Prostate gland (tissue), 2 donors: ENCODE results near the gene IL36A. TPM values are rescaled to one million over a fixed set of nuclear protein-coding genes. Genes with fewer than 3 reads are reported as not detected.

Experiments
- DNase-seq: peaks from one replicate; pipeline ENCODE4 v3.0.0-alpha.2; 2019; ENCODE audit warnings: low spot score
- H3K27ac ChIP-seq, 2 donors: fragments of 200-600 bp; sonication (generic); 2 replicates each; pipeline ENCODE4 v1.5.1; 2017 to 2019
- H3K27me3 ChIP-seq: fragments of 200-600 bp; sonication (generic); replicated peaks from 2 replicates; pipeline ENCODE4 v1.5.1; 2019; ENCODE audit not compliant: insufficient read depth
- H3K36me3 ChIP-seq, 2 donors: fragments of 200-600 bp; sonication (generic); 1 replicate in 1 of 2; 2 replicates in 1 of 2; pipeline versions ENCODE4 v1.5.1 to v1.8.1; 2017 to 2019
- H3K4me1 ChIP-seq: fragments of 200-600 bp; sonication (generic); replicated peaks from 2 replicates; pipeline ENCODE4 v1.5.1; 2019
- H3K4me3 ChIP-seq, 2 donors: fragments of 200-600 bp; sonication (generic); 2 replicates each; pipeline ENCODE4 v1.5.1; 2017 to 2019
- H3K9me3 ChIP-seq: fragments of 200-600 bp; sonication (generic); 2 replicates; pipeline ENCODE4 v1.5.1; 2017
- POLR2A ChIP-seq: fragments of 450-650 bp; IDR thresholded peaks from one replicate; pipeline ENCODE4 v1.6.1; 2016; ENCODE audit warnings: antibody characterized with exemption, mild to moderate bottlenecking
- POLR2AphosphoS5 ChIP-seq: sonication (generic); formaldehyde crosslinking; IDR thresholded peaks from one replicate; pipeline ENCODE4 v1.6.1; 2017; ENCODE audit warnings: antibody characterized with exemption
- WGBS: methylation state at CpG from one replicate; pipeline ENCODE4 v1.1.5; 2018; 5-methylcytosine and 5-hydroxymethylcytosine counted together
- intact Hi-C: fragments of 100-400 bp; cut with DNase I; formaldehyde crosslinking; loops from one replicate; pipeline ENCODE4 v1.14.2; 2022
- total RNA-seq, 2 donors: library from RNA; depleted of rRNA; stranded (reverse); fragments of >200 nt; gene quantifications; one replicate each; pipeline ENCODE4 v1.1.0, GENCODE V29; 2016
- TF ChIP-seq, protein P1 (sequence below), 4 experiments: fragments of 200-600 bp in 2 of 4; fragments of 450-650 bp in 2 of 4; sonication (generic) in 2 of 4; IDR thresholded peaks; 1 replicate in 3 of 4; 2 replicates in 1 of 4; pipeline ENCODE4 v1.5.1; 2016 to 2019; ENCODE audit warnings: antibody characterized with exemption in 4 of 4, mild to moderate bottlenecking in 2 of 4, moderate library complexity in 2 of 4

IL36A gene
- total RNA-seq, 2 donors from 2014 or later, result not detected

DNA sequence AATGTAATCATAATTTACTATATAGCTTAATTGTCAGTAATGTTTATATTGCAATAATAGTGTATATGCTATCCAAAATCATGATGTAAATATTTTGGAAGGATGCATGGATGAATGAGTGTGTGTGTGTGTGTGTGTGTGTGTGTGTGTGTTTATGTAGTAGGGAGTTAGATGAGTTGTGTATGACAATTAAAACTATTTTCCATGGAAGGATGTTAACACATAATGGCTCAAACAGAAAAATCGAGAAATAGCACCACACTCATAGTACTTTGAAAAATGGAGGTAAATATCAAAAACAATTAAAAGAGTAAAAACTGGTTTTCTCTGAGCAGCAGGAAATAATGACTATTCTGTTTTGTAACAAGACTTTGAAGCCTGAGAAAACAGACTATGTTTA is 8.1 kb upstream of the IL36A start:
- no peaks in the 10 kb centered on the region for H3K36me3 ChIP-seq
- TF ChIP-seq POLR2AphosphoS5, result no peak
- TF ChIP-seq POLR2A, result no peak
- TF ChIP-seq, protein P1, sequence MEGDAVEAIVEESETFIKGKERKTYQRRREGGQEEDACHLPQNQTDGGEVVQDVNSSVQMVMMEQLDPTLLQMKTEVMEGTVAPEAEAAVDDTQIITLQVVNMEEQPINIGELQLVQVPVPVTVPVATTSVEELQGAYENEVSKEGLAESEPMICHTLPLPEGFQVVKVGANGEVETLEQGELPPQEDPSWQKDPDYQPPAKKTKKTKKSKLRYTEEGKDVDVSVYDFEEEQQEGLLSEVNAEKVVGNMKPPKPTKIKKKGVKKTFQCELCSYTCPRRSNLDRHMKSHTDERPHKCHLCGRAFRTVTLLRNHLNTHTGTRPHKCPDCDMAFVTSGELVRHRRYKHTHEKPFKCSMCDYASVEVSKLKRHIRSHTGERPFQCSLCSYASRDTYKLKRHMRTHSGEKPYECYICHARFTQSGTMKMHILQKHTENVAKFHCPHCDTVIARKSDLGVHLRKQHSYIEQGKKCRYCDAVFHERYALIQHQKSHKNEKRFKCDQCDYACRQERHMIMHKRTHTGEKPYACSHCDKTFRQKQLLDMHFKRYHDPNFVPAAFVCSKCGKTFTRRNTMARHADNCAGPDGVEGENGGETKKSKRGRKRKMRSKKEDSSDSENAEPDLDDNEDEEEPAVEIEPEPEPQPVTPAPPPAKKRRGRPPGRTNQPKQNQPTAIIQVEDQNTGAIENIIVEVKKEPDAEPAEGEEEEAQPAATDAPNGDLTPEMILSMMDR (IDR thresholded peaks at IDR 0.05), result no peak
- intact Hi-C loops, result no loop called here

DNA sequence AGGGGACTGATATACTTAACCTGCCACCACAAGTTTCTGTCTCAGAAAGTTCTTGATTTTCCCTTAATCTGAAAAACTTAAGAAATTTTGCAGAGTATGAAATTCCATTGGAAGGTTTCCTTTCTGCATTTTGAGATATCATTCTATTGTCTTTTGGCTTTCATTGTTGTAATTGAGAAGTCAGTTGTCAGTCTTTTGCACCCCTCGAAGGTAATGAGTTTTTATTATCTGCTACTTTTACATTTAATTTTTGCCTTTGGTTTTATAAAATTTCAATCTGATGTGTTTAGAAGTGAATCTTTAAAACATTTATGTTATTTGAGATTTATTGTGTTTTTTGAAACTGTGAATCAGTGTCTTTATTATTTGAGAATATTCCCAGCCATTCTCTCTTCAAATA is 4.8 kb upstream of the IL36A start:
- Histone ChIP-seq H3K27me3 (no peaks in the 10 kb centered on the region), H3K4me3 (no peak overlapping the region), H3K27ac (no peak overlapping the region), H3K9me3 (no peaks in the 10 kb centered on the region), H3K36me3 (no peaks in the 10 kb centered on the region), H3K4me1 (no peaks in the 10 kb centered on the region)
- no peak for DNase-seq
- WGBS, result 67% methylated on average over 1 of the region's 1 CpG
- intact Hi-C loops, result no loop called here
- TF ChIP-seq POLR2AphosphoS5 (no peak), POLR2A (no peak)
- TF ChIP-seq, protein P1 (IDR thresholded peaks at IDR 0.05), result no peak

More for the DNA sequence above, 8.1 kb upstream of the IL36A start:
- 73% methylated on average over 1 of the region's 1 CpG for WGBS
- Histone ChIP-seq H3K9me3 (no peaks in the 10 kb centered on the region), H3K27ac (no peak overlapping the region), H3K4me1 (no peaks in the 10 kb centered on the region), H3K4me3 (no peak overlapping the region), H3K27me3 (no peaks in the 10 kb centered on the region)
- DNase-seq, result no peak

DNA sequence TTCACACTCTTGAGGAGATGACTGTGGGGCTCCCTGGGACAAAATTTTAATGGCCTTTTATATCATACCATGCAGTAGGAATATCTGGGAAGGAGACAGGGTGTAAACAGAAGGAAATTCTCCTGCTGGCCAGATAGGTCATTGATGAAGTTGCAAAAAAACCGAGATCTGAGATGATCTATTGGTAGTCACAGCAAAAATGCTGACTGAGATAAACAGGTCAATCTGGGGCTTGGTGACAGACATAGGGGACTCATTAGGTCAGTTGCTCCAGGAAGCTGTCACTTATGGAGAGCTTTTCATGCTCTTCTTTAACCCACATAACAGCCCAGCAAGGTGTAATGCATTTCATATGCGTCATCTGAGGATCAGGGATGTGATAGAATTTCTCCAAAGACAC is 2.6 kb upstream of the IL36A start:
- no peaks in the 10 kb centered on the region for H3K36me3 ChIP-seq
- no peaks in the 10 kb centered on the region for H3K4me1 ChIP-seq
- no peak for DNase-seq
- H3K4me3 ChIP-seq, result no peak overlapping the region
- intact Hi-C loops, result no loop called here
- H3K27ac ChIP-seq, result no peak overlapping the region
- H3K27me3 ChIP-seq, result no peaks in the 10 kb centered on the region
- H3K9me3 ChIP-seq, result no peaks in the 10 kb centered on the region
- TF ChIP-seq POLR2A (no peak), POLR2AphosphoS5 (no peak)
- TF ChIP-seq, protein P1 (IDR thresholded peaks at IDR 0.05), result no peak
- 84% methylated on average over 2 of the region's 2 CpGs for WGBS

DNA sequence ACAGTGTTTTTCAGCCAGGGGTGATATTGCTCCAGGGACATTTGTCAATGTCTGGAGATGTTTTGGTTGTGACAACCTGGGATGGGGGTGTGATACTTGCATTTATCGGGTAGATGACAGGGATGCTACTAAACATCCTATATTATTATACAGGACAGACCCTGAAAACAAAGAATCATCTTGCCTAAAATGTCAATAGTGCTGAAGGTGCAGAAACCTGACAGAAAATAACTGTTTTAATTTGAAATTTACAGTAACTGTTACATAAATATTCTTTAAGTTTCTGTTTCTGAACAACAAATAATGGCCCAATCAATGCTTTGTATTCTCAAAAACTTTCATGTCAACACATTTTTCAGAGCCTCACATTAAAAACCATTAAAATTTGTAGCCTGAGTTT is 2.0 kb downstream of the IL36A start:
- Histone ChIP-seq H3K9me3 (no peaks in the 10 kb centered on the region), H3K27me3 (no peaks in the 10 kb centered on the region), H3K27ac (no peak overlapping the region), H3K4me3 (no peak overlapping the region), H3K4me1 (no peaks in the 10 kb centered on the region), H3K36me3 (no peaks in the 10 kb centered on the region)
- DNase-seq, result no peak
- WGBS, result 61% methylated on average over 1 of the region's 1 CpG
- intact Hi-C loops, result no loop called here
- TF ChIP-seq POLR2A (no peak), POLR2AphosphoS5 (no peak)
- TF ChIP-seq, protein P1 (IDR thresholded peaks at IDR 0.05), result no peak

DNA sequence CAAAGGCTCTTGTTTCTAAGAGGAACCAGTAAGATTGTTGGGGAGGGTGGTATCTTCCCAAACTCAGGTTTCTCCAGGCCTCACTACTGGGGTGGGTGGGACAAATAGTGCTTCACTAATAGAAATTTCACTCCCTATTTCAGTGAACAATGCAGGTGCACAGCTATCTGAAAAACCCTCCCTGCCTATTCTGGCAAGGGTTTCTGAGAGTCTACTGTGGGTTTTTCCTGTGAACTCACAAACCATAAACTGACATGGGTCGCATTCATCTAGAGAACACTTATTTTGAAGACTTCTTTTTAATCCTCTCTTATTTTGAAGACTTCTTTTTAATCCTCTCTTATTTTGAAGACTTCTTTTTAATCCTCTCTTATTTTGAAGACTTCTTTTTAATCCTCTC is 4.4 kb downstream of the IL36A start:
- 73% methylated on average over 1 of the region's 1 CpG for WGBS
- no peaks in the 10 kb centered on the region for H3K27me3 ChIP-seq
- H3K36me3 ChIP-seq, result no peaks in the 10 kb centered on the region
- H3K4me3 ChIP-seq, result no peak overlapping the region
- TF ChIP-seq, protein P1 (IDR thresholded peaks at IDR 0.05), result no peak
- TF ChIP-seq POLR2A (no peak), POLR2AphosphoS5 (no peak)
- H3K9me3 ChIP-seq, result no peaks in the 10 kb centered on the region
- no peak overlapping the region for H3K27ac ChIP-seq
- intact Hi-C loops, result no loop called here
- no peaks in the 10 kb centered on the region for H3K4me1 ChIP-seq
- no peak for DNase-seq
